GM12873 (cell line): ENCODE results near the gene PHKA2.

Experiments used
- TF ChIP-seq, protein P1 (sequence below): IDR thresholded peaks from 2 replicates; pipeline ENCODE4 v1.5.1; 2012; ENCODE audit warnings: low read depth, mild to moderate bottlenecking, moderate library complexity, low read length, control low read depth; ENCODE audit not compliant: insufficient read depth; ENCODE audit errors: missing control alignments

PHKA2 gene

DNA sequence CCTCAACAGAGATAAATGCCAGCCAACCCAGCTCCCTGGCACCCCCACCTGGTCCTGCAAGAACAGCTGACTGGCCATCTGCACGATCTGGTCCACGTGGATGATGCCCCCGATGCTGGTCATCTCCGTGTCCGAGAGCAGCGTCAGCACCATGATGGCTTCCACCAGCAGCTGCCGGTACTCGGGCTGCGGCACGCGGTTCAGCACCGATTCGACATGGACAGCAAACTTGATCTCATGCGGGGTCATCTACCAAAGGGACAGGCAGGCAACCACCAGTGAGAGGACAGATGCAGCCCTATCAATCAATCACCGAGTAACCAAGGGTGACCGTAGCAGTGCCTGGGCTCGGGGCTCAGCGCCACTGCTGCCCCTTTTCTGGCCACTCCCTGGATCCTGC, 89.8 kb downstream of the PHKA2 start:
- TF ChIP-seq, protein P1, sequence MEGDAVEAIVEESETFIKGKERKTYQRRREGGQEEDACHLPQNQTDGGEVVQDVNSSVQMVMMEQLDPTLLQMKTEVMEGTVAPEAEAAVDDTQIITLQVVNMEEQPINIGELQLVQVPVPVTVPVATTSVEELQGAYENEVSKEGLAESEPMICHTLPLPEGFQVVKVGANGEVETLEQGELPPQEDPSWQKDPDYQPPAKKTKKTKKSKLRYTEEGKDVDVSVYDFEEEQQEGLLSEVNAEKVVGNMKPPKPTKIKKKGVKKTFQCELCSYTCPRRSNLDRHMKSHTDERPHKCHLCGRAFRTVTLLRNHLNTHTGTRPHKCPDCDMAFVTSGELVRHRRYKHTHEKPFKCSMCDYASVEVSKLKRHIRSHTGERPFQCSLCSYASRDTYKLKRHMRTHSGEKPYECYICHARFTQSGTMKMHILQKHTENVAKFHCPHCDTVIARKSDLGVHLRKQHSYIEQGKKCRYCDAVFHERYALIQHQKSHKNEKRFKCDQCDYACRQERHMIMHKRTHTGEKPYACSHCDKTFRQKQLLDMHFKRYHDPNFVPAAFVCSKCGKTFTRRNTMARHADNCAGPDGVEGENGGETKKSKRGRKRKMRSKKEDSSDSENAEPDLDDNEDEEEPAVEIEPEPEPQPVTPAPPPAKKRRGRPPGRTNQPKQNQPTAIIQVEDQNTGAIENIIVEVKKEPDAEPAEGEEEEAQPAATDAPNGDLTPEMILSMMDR, result peak; percentile 18

GRCh38 chrX:18893536-18893935, 90.4 kb downstream of the PHKA2 start:
- TF ChIP-seq, protein P1, result no peak

GRCh38 chrX:18892899-18893298, 91.0 kb downstream of the PHKA2 start:
- TF ChIP-seq, protein P1, result no peak

DNA sequence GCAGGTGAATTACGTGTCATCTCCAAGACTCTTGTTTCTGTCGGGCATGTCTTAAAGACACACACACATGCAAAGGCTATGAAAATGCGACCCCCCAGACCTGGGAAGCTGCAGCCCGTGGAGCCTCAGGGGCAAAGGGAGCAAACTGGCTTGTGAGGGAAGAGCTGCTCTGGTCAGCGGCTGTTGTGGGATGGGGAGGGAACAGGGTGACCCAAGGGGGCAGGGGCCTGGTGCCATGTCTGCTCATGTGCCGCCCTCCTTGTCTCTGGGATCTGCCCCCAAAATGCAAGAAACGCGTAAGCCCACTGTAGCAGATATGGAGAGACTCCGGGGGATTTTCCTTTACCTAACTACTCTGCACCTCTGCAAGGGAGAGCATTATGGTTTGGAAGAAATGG, 92.4 kb downstream of the PHKA2 start:
- TF ChIP-seq, protein P1, result no peak

GRCh38 chrX:18890724-18891547, 93.0 kb downstream of the PHKA2 start:
- TF ChIP-seq, protein P1, result no peak

DNA sequence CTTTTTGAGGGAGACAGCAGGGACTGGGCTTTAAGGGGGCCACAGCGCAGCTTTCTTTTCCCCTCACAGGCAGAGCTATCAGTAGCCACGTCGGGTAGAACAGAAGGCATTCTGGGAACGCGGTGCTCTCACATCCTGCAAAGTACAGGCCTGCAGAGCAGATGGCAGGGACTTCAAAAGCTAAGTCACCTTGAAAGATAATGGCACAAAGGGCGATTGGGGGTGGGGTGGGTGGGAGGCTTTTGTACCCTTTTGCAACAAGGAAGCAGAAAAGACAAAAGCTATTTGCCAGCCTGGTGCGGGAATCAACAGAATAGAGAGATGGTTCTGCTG, 93.9 kb downstream of the PHKA2 start:
- TF ChIP-seq, protein P1, result no peak

- TF ChIP-seq, protein P1, result no peak
Measured at GRCh38 chrX:18889346-18890048, 94.4 kb downstream of the PHKA2 start.
